ENCODE results near the gene GRM7. TPM values are rescaled to one million over a fixed set of nuclear protein-coding genes. Genes with fewer than 3 reads are reported as not detected.

GRM7 gene
- total and polyA plus RNA-seq, 2 donors (not counting 1 experiment from before 2014, with no cell fraction given): not detected

- H3K4me1 ChIP-seq (ENCODE audit: control insufficient read depth in 2 of 2, insufficient read depth in 2 of 2, low read length in 2 of 2): no peaks in the 10 kb centered on the region
- 93% methylated on average over 2 of the region's 4 CpGs for WGBS (ENCODE audit: insufficient coverage)
- ChIA-PET POLR2A (no interaction called here), CTCF (no interaction called here)
- no peaks in the 10 kb centered on the region for H3K27me3 Mint-ChIP-seq
- H3K4me3 Mint-ChIP-seq: no peak overlapping the region
- H3K4me2 ChIP-seq (replicated peaks; ENCODE audit: low read depth, low read length, poor library complexity, severe bottlenecking): no peak overlapping the region
- no peaks in the 10 kb centered on the region for H3K9me3 Mint-ChIP-seq (ENCODE audit: insufficient read depth)
- H3K9me3 ChIP-seq (ENCODE audit: control extremely low read depth in 1 of 3, control insufficient read depth in 2 of 3, insufficient read depth in 1 of 3, low read length in 2 of 3): no peaks in the 10 kb centered on the region
- H2AFZ ChIP-seq (ENCODE audit: insufficient read depth, low read depth, low read length, poor library complexity, severe bottlenecking): no peak overlapping the region
- TF ChIP-seq EZH2 (IDR thresholded peaks at IDR 0.05; ENCODE audit: borderline replicate concordance, insufficient read depth, low read depth, low read length, poor library complexity, severe bottlenecking) (no peak), CTCF (IDR thresholded peaks at IDR 0.05) (no peak)
- ATAC-seq (ENCODE audit: low read depth) (no peak), DNase-seq (no peak)
- no peaks in the 10 kb centered on the region for H3K36me3 ChIP-seq (replicated peaks in 1 of 2; ENCODE audit: control extremely low read depth in 1 of 2, control insufficient read depth in 1 of 2, extremely low read depth in 1 of 2, insufficient read depth in 2 of 2, low read length in 1 of 2)
- no peaks in the 10 kb centered on the region for H3K27me3 ChIP-seq (replicated peaks in 1 of 4; ENCODE audit: control extremely low read depth in 1 of 4, control insufficient read depth in 3 of 4, insufficient read depth in 4 of 4, low read length in 3 of 4)
- no peaks in the 10 kb centered on the region for H3K79me2 ChIP-seq (ENCODE audit: control insufficient read depth, insufficient read depth, low read length)
- intact Hi-C loops (cut with micrococcal nuclease): no loop called here
- H3K9ac ChIP-seq (ENCODE audit: low read length): no peak overlapping the region
- no peaks in the 10 kb centered on the region for H3K4me1 Mint-ChIP-seq
- H3K27ac Mint-ChIP-seq: no peak overlapping the region
- no peaks in the 10 kb centered on the region for H4K20me1 ChIP-seq (ENCODE audit: control insufficient read depth, insufficient read depth, low read length, poor library complexity, severe bottlenecking)
- H3K4me3 ChIP-seq (ENCODE audit: control extremely low read depth in 1 of 5, extremely low read depth in 1 of 5, insufficient read depth in 1 of 5, low read depth in 2 of 5, low read length in 4 of 5): no peak overlapping the region
- H3K27ac ChIP-seq (ENCODE audit: low read length in 2 of 2): no peak overlapping the region
These were observed 305.5 kb downstream of the GRM7 start for GRCh38 chr3:7166460-7166859.

- Histone ChIP-seq H3K4me1 (ENCODE audit: control insufficient read depth in 2 of 2, insufficient read depth in 2 of 2, low read length in 2 of 2) (no peaks in the 10 kb centered on the region), H4K20me1 (ENCODE audit: control insufficient read depth, insufficient read depth, low read length, poor library complexity, severe bottlenecking) (no peaks in the 10 kb centered on the region), H3K79me2 (ENCODE audit: control insufficient read depth, insufficient read depth, low read length) (no peaks in the 10 kb centered on the region), H3K36me3 (replicated peaks in 1 of 2; ENCODE audit: control extremely low read depth in 1 of 2, control insufficient read depth in 1 of 2, extremely low read depth in 1 of 2, insufficient read depth in 2 of 2, low read length in 1 of 2) (no peaks in the 10 kb centered on the region), H3K4me3 (ENCODE audit: control extremely low read depth in 1 of 5, extremely low read depth in 1 of 5, insufficient read depth in 1 of 5, low read depth in 2 of 5, low read length in 4 of 5) (no peak overlapping the region), H3K9ac (ENCODE audit: low read length) (no peak overlapping the region), H3K4me2 (replicated peaks; ENCODE audit: low read depth, low read length, poor library complexity, severe bottlenecking) (no peak overlapping the region), H3K9me3 (ENCODE audit: control extremely low read depth in 1 of 3, control insufficient read depth in 2 of 3, insufficient read depth in 1 of 3, low read length in 2 of 3) (no peaks in the 10 kb centered on the region), H2AFZ (ENCODE audit: insufficient read depth, low read depth, low read length, poor library complexity, severe bottlenecking) (no peak overlapping the region), H3K27me3 (replicated peaks in 1 of 4; ENCODE audit: control extremely low read depth in 1 of 4, control insufficient read depth in 3 of 4, insufficient read depth in 4 of 4, low read length in 3 of 4) (no peaks in the 10 kb centered on the region), H3K27ac (ENCODE audit: low read length in 2 of 2) (no peak overlapping the region)
- ChIA-PET CTCF (no interaction called here), POLR2A (no interaction called here)
- no peak for ATAC-seq (ENCODE audit: low read depth)
- Mint-ChIP-seq H3K4me1 (no peaks in the 10 kb centered on the region), H3K4me3 (no peak overlapping the region), H3K9me3 (ENCODE audit: insufficient read depth) (no peaks in the 10 kb centered on the region), H3K27me3 (no peaks in the 10 kb centered on the region), H3K27ac (no peak overlapping the region)
- TF ChIP-seq EZH2 (IDR thresholded peaks at IDR 0.05; ENCODE audit: borderline replicate concordance, insufficient read depth, low read depth, low read length, poor library complexity, severe bottlenecking) (no peak), CTCF (IDR thresholded peaks at IDR 0.05) (no peak)
- intact Hi-C loops (cut with micrococcal nuclease): no loop called here
- no peak for DNase-seq
- no CpG with 5 or more reads among the region's 4 CpGs for WGBS (ENCODE audit: insufficient coverage)
These were observed 310.6 kb downstream of the GRM7 start for GRCh38 chr3:7171493-7171892.
